HAP-1 (cell line): ENCODE measurements around the gene DEAF1.

Source experiments
- DNase-seq, 2 experiments: peaks; one replicate each; pipeline ENCODE4 v3.0.0-alpha.2; 2016 to 2020; ENCODE audit warnings: low spot score in 2 of 2
- H3K27me3 ChIP-seq: fragments of 250-450 bp; sonication (Bioruptor Pico); 2 replicates; pipeline ENCODE4 v1.5.1; 2020; ENCODE audit warnings: low read depth, mild to moderate bottlenecking, moderate library complexity
- H3K36me3 ChIP-seq: fragments of 250-450 bp; sonication (Bioruptor Pico); replicated peaks from 2 replicates; pipeline ENCODE4 v1.5.1; 2020; ENCODE audit warnings: mild to moderate bottlenecking
- H3K4me1 ChIP-seq: fragments of 250-450 bp; sonication (Bioruptor Pico); 2 replicates; pipeline ENCODE4 v1.5.1; 2020; ENCODE audit warnings: mild to moderate bottlenecking
- H3K4me3 ChIP-seq: fragments of 250-450 bp; sonication (Bioruptor Pico); 2 replicates; pipeline ENCODE4 v1.5.1; 2020; ENCODE audit warnings: mild to moderate bottlenecking, moderate library complexity
- H3K9me3 ChIP-seq: fragments of 250-450 bp; sonication (Bioruptor Pico); 2 replicates; pipeline ENCODE4 v1.5.1; 2020; ENCODE audit warnings: mild to moderate bottlenecking, moderate library complexity
- in situ Hi-C: fragments of 300-500 bp; cut with MboI; formaldehyde crosslinking; loops from 3 replicates; pipeline ENCODE4 v1.14.3; 2020; ENCODE audit warnings: low sequenced_read_pairs, inconsistent platforms, mixed read lengths

Gene DEAF1

DNA sequence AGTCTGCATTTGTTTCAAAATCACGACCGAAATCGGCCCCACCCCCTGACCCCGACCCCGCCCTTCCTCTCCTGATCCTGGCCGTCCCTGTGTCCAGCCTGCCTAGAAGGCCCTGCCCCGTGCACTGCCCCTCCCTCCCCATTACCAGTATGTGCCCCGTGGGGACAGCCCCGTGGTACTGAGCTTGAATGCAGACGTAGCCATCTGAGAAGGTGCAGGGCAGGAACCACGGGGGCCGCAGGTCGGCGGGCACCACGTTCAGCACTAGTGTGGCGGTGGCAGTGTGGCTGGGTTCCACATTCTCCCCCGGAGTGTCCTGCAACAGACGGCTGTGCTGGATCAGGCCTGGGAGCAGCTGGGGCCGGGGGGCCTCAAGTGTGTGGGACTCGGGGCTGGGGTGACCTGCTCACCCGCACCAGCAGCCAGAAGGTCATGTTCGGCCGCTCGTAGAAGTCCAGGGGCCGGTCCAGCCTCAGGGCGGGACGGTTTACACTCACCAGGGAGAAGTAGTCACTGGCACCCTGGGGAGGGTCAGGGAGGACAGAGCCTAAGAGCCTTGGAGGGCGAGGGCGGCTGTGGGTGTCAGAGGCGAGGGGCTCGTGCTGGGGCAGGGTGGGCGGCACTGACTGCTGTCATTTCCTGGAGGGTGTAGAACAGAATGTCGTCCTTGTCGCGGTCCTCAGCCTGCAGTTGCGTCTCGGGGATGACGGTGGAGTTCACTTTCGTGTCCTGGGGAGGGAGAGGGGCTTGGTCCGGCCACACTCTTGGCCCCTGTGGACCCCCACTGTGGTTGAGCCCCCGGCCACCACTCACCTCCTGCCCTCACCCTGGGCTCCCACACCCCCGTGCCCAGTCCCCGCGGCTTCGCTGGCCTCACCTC is 73.8 kb downstream of the DEAF1 start:
- DNase-seq = no peak
- in situ Hi-C loops = no loop called here
- H3K36me3 ChIP-seq = no peaks in the 10 kb centered on the region
- H3K27me3 ChIP-seq = no peaks in the 10 kb centered on the region
- peaks cover under 1% of the 10 kb centered on the region; the same call in 1 of the 2 replicates for H3K4me1 ChIP-seq
- H3K4me3 ChIP-seq = no peak overlapping the region
- H3K9me3 ChIP-seq = no peaks in the 10 kb centered on the region

GRCh38 chr11:620201-620600 is 74.8 kb downstream of the DEAF1 start:
- no peak overlapping the region for H3K4me3 ChIP-seq
- no peak for DNase-seq
- no peaks in the 10 kb centered on the region for H3K27me3 ChIP-seq
- peaks cover 1% of the 10 kb centered on the region; the same call in 1 of the 2 replicates for H3K36me3 ChIP-seq
- in situ Hi-C loops = no loop called here
- H3K4me1 ChIP-seq = peaks cover 3% of the 10 kb centered on the region; the same call in 1 of the 2 replicates
- H3K9me3 ChIP-seq = no peaks in the 10 kb centered on the region

GRCh38 chr11:619628-620050 is 75.4 kb downstream of the DEAF1 start:
- H3K9me3 ChIP-seq = no peaks in the 10 kb centered on the region
- DNase-seq = no peak
- no peak overlapping the region for H3K4me3 ChIP-seq
- H3K36me3 ChIP-seq = peaks cover 5% of the 10 kb centered on the region; the same call in 1 of the 2 replicates
- peaks cover 6% of the 10 kb centered on the region; the same call in 1 of the 2 replicates for H3K4me1 ChIP-seq
- in situ Hi-C loops = no loop called here
- no peaks in the 10 kb centered on the region for H3K27me3 ChIP-seq

DNA sequence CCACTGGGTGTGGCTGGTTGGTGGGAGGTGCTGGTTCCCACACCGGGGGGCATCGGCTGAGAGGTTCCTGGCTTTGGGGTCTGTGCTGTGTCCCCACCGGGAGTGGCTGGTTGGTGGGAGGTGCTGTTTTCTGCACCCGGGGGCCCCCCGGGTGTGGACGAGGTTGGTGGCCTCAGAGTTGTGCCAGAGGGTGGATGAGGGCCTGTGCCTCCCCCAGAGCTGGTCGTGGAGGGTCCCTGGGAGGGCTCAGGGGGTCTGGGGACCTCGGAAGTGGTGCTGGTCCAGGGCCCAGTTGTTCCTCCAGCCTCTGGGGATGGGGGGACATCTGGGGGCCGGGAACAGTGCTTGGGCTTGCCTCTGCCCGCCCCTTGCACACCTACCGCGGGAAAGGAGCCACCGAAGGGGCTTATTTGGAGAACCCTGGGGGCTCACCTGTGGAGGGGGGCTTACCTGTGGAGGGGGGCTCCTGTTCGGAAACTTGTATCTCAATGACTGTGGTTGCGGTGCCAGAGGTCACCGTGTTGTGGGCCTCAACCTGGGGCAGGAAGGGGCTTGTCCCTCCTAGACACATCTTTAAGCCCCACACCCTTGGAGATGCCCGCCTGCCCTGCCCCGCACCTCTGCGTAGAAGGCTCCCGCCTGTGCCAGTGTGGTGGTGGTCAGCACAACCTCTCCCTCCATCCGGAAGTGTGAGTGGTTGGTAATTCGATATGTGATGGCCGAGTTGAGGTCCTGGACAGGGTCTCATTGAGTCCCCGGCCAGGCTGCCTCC is 76.0 kb downstream of the DEAF1 start:
- in situ Hi-C loops = no loop called here
- Histone ChIP-seq H3K4me1 (peaks cover 6% of the 10 kb centered on the region; the same call in 1 of the 2 replicates), H3K9me3 (no peaks in the 10 kb centered on the region), H3K36me3 (peaks cover 10% of the 10 kb centered on the region; the same call in 1 of the 2 replicates), H3K4me3 (no peak overlapping the region), H3K27me3 (no peaks in the 10 kb centered on the region)
- no peak for DNase-seq

DNA sequence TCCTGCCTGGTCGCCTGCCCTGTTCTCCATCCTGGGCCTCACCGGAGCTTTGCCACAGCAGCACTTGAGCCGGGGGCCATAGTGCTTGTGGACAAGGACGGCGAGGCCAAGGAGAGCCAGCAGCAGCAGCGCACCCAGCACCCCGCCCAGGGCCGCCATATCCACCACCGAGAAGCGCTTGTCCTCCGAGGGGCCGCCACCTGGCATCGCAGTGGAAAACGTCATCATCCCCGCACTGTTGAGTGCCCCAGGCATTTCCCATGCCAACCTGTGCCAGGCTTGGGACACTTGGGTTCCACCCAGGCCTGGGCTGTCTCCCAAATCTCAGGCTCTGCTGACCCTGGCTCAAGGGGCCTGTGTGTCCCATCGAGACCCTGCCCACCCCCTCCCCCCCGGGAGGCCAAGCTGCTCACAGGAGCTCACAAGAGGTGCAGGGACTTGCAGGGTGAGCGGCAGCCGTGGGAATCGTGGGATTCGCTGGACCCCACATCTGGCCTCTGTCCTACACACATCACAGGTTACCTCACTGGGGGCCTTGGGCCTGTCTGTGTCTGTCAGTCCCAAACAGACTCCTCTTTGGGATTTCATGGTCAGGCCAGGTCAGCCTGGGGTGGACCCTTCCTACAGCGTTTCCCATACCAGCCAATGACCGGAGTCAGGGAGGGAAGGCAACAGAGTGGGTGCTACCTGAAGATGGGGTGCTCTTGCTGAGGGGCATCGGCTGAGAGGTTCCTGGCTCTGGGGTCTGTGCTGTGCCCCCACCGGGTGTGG is 76.9 kb downstream of the DEAF1 start:
- no peaks in the 10 kb centered on the region for H3K9me3 ChIP-seq
- peaks cover 6% of the 10 kb centered on the region; the same call in 1 of the 2 replicates for H3K4me1 ChIP-seq
- no peaks in the 10 kb centered on the region for H3K27me3 ChIP-seq
- no peak for DNase-seq
- no peak overlapping the region for H3K4me3 ChIP-seq
- H3K36me3 ChIP-seq = peaks cover 12% of the 10 kb centered on the region
- in situ Hi-C loops = no loop called here

DNA sequence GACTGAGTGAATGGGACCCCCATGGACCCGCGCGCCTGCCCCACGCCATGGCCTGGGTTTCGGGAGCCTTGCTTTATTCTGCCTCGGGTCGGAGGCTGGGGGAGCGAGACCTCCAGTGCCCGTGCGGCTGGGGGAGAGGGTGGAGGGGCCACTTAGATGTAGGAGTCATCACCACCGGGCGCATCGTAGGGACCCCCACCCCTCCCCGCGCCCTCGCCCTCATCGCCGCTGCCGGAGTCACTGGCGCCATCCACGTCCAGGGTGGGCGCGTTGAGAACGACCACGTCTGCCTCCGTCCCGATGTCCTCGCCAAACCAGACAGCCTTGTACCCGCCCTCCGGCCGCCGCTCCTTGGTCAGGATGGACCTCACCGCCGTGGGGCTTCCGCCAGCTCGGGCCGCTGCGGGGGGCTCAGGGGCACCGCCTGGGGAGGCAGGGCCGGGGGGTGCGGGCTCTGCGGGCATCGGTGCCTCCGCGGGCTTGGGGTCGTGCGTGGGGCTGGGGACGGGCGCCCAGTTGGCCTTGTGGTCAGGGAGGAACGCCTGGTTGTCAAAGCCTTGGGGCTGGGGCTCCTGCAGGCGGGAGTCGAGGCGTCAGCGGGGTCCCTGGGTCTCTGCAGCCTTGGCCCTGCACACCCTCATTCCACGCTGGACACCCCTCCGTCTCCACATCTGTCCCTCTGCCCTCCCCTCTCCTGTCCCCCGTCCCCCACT is 77.7 kb downstream of the DEAF1 start:
- Histone ChIP-seq H3K4me1 (peaks cover 6% of the 10 kb centered on the region; the same call in 1 of the 2 replicates), H3K27me3 (no peaks in the 10 kb centered on the region), H3K4me3 (no peak overlapping the region), H3K36me3 (peaks cover 19% of the 10 kb centered on the region), H3K9me3 (no peaks in the 10 kb centered on the region)
- no peak for DNase-seq
- in situ Hi-C loops = no loop called here

DNA sequence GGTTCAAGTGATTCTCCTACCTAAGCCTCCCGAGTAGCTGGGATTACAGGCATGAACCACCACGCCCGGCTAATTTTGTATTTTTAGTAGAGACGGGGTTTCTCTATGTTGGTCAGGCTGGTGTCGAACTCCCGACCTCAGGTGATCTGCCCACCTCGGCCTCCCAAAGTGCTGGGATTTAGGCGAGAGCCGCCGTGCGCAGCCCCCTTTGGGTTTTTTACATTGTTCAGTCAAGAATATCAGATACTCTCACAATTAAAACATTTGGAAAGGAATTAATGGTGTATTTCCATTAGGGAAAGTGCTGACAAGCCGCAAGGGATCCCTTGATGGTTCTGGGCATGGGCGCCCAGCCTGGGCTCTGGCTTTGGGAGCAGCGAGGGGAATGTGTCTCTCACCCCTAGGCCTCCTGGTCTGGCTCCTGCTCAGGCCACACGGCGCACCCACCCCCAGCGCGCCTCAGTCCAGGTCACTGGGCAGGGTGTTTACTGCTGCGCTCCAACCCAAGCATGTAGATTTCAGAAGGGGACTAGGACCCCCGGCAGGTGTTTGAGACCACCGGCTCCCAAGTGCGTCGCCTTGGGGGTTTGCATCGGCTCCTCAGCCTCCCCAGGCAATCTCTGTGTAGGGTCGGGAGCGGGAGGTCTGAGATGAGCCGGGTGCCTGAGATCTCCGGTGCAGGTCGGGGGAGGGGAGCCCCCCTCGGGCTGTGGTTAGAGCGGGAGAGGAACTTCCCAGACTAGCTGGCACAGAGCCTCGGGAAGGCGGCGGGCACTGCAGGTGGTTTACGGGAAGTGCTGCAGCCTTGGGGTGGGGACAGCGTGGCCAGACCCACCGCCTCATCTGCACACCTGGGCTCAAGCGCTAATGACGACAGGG is 78.5 kb downstream of the DEAF1 start:
- Histone ChIP-seq H3K36me3 (peaks cover 25% of the 10 kb centered on the region), H3K4me3 (peak overlapping the region; percentile 91), H3K9me3 (no peaks in the 10 kb centered on the region), H3K4me1 (peaks cover 6% of the 10 kb centered on the region; the same call in 1 of the 2 replicates), H3K27me3 (no peaks in the 10 kb centered on the region)
- in situ Hi-C loops = no loop called here
- no peak for DNase-seq

DNA sequence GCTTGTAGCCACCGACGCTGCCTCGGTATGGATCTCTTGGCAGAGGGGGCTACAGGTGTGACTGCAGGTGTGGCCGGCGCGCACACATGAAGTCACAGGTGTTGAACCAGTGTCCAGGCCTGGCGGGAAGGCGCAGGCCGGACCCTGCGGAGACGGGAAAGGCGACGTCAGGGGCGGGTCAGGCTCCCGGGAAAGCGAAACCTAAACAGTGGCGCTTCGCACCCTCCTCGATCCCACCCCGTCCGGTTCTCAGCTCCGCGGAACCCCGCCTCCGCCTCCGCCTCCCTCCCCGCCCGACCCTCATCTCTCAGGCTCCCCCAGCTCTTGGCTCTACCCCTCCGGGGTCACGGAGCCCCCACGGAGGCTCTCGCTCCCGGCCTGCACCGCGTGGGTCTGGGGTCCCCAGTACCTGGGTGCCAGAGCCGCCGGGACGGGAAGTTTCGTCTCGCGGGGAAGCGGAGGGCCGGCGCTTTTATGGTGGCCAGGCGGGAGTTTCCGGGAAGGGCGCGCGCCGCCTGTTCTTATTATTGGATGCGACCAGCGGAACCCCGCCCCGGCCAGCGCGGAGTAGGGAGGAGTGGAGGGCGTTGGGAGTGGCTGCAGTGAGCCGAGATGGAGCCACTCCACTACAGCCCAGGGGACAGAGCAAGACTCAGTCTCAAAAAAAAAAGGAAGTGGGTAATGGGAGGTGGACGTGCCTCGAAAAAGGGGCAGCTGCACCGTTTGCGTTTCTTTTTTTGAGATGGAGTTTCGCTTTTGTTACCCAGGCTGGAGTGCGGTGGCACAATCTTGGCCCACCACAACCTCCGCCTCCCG is 79.3 kb downstream of the DEAF1 start, which contains the start of gene IRF7:
TSS of gene IRF7 (minus strand) at position 447 of the 816 bp plus-strand sequence. CDS start 586 bp downstream, outside the sequence.
- peak within 1 kb of the TSS; percentile 91 for H3K4me3 ChIP-seq
- H3K9me3 ChIP-seq = no peaks in the 10 kb centered on the region
- H3K27me3 ChIP-seq = no peaks in the 10 kb centered on the region
- H3K4me1 ChIP-seq = peaks cover 6% of the 10 kb centered on the region; the same call in 1 of the 2 replicates
- peaks cover 34% of the 10 kb centered on the region for H3K36me3 ChIP-seq
- DNase-seq = peak; percentile 80 to 96
- in situ Hi-C loops = no loop called here

DNA sequence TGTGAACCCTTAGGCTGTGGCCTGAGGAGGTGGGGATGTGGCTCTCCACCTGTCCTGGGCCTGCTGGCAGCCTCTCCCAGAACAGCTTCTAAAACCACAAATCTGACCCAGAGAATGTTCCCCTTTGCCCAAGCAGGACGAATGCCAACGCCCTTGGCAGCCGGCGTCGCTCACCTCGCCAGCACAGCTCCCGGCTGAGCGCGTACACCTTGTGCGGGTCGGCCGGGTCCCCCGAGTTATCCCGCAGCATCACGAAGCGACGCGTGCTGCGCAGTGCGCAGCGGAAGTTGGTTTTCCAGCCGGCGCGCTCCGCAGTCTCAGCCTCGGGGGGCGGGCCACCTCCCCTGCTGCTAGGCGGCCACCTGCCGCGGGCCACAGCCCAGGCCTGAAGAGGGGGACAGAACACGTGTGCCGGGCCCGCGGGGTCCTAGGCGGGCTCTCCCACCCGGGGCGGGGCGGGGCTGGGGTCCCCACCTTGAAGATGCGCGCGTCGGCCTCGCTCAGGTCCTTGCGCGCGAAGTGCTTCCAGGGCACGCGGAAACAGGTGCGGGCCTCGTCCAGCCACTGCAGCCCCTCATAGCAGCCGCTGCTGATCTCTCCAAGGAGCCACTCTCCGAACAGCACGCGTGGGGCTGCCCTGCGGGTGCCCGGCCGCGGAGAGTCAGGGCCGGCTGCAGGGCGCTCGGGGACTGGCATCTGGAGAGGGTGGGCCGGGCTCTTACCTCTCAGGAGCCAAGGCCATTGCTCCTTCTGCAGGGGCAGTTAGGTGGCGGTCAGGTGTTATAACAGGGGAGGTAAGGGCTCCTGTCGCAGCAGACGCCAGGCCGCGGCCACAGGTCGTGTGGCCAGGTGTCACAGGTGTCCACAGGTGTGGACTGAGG is 80.2 kb downstream of the DEAF1 start:
- in situ Hi-C loops = no loop called here
- H3K9me3 ChIP-seq = no peaks in the 10 kb centered on the region
- H3K4me1 ChIP-seq = peaks cover 6% of the 10 kb centered on the region; the same call in 1 of the 2 replicates
- H3K36me3 ChIP-seq = peaks cover 42% of the 10 kb centered on the region
- no peak for DNase-seq
- peak overlapping the region; percentile 91 for H3K4me3 ChIP-seq
- H3K27me3 ChIP-seq = no peaks in the 10 kb centered on the region

DNA sequence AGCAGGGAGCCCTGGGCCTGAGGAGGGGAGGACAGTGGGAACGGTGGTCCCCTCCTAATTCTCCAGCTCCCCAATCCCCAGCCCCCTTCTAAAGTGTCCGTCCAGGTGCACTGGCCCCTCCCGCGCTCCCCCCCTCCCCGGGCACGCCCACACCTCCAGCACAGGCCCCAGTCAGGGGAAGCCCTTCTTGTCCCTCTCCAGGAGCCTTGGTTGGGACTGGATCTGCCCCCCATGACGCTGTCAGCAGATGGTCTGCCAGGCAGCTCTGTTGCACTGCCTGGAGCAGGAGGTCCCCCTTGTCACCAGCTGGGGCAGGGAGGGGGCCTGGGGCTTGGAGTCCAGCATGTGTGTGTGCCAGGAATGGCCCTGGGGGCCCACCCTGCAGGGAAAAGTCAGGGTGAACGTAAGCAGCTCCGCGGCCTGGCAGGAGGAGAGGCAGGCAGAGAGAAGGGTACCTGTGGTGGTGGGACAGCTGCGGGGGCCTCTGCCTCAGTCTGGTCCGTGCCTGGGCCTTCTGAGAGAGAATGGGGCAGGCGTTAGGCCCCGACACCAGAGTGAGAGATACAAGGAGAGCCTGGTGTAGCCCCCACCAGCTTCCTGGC is 80.9 kb downstream of the DEAF1 start:
- Histone ChIP-seq H3K9me3 (no peaks in the 10 kb centered on the region), H3K4me3 (no peak overlapping the region), H3K36me3 (peaks cover 46% of the 10 kb centered on the region), H3K27me3 (no peaks in the 10 kb centered on the region), H3K4me1 (peaks cover 6% of the 10 kb centered on the region; the same call in 1 of the 2 replicates)
- DNase-seq = no peak
- in situ Hi-C loops = no loop called here
